HepG2 (cell line): ENCODE data around the gene PPP1R13L. TPM values are rescaled to one million over a fixed set of nuclear protein-coding genes. Genes with fewer than 3 reads are reported as not detected.

Experiments used
- ATAC-seq: fragments of 200-7000 bp; cut with Tn5 transposase; 3 replicates; pipeline ENCODE4 v1.9.1; 2020; ENCODE audit warnings: mild to moderate bottlenecking, moderate library complexity
- BruUV-seq: library from RNA; stranded (reverse); fragments of 400-500 nt; replicated peaks from 2 replicates; lab custom pipeline; 2021; lab: Mats Ljungman, UMichigan
- CTCF ChIA-PET: fragments of 300-600 bp; formaldehyde crosslinking; extraction: SDS; loops from one replicate; lab custom pipeline; 2021; ENCODE audit warnings: low total read pairs, inconsistent platforms, low intra/inter-chr PET ratio; lab: Yijun Ruan, JAX
- POLR2A ChIA-PET: fragments of 350-600 bp; sonication (Branson Sonifier 250); formaldehyde crosslinking; loops from one replicate; lab custom pipeline; 2020; ENCODE audit warnings: antibody characterized with exemption, inconsistent platforms; lab: Yijun Ruan, JAX
- DNase-seq: peaks from one replicate; pipeline ENCODE4 v3.0.0-alpha.2; 2015; ENCODE audit warnings: low spot score
- FAIRE-seq: peaks from 3 replicates; lab custom pipeline; 2011; peaks lifted over from hg19 to GRCh38; lab: Jason Lieb, UNC
- H2AFZ ChIP-seq: one replicate; pipeline ENCODE4 v1.6.1; 2011; ENCODE audit warnings: low read length, inconsistent platforms
- H3K27ac ChIP-seq: fragments of 300-600 bp; 3 replicates; pipeline ENCODE4 v1.8.0; 2011; ENCODE audit warnings: mixed run types, mild to moderate bottlenecking, mixed read lengths, low read length, inconsistent platforms; ENCODE audit not compliant: insufficient read depth; ENCODE audit errors: extremely low read length
- H3K27me3 ChIP-seq, 2 experiments: fragments of 200-600 bp in 1 of 2; 2 replicates in 1 of 2; 3 replicates in 1 of 2; pipeline versions ENCODE4 v1.6.0 to v1.8.0; 2011; ENCODE audit warnings: low read length in 2 of 2, mild to moderate bottlenecking in 2 of 2, moderate library complexity in 2 of 2, inconsistent platforms in 1 of 2; ENCODE audit not compliant: insufficient read depth in 2 of 2, control insufficient read depth in 1 of 2
- H3K36me3 ChIP-seq, 2 experiments: fragments of 200-600 bp in 1 of 2; replicated peaks in 1 of 2; 2 replicates in 1 of 2; 3 replicates in 1 of 2; pipeline versions ENCODE4 v1.5.1 to v1.8.0; 2011; ENCODE audit warnings: low read length in 2 of 2, inconsistent platforms in 1 of 2; ENCODE audit not compliant: insufficient read depth in 2 of 2, control insufficient read depth in 1 of 2
- H3K4me1 ChIP-seq: 2 replicates; pipeline ENCODE4 v1.5.1; 2012; ENCODE audit warnings: low read length, inconsistent platforms; ENCODE audit not compliant: insufficient read depth
- H3K4me2 ChIP-seq: 2 replicates; pipeline ENCODE4 v1.6.0; 2011; ENCODE audit warnings: low read depth, low read length, inconsistent platforms
- H3K4me3 ChIP-seq, 3 experiments: fragments of 200-600 bp in 1 of 3; sonication (generic), shearing (Covaris generic) in 1 of 3; replicated peaks in 1 of 3; 2 replicates each; pipeline ENCODE4 v1.5.1; 2011 to 2016; ENCODE audit warnings: low read length in 3 of 3, inconsistent platforms in 2 of 3, low read depth in 2 of 3, mild to moderate bottlenecking in 2 of 3, control low read depth in 1 of 3, mixed read lengths in 1 of 3; ENCODE audit not compliant: insufficient read depth in 1 of 3
- H3K79me2 ChIP-seq: one replicate; pipeline ENCODE4 v1.6.1; 2011; ENCODE audit warnings: low read length, inconsistent platforms; ENCODE audit not compliant: insufficient read depth
- H3K9ac ChIP-seq: 2 replicates; pipeline ENCODE4 v1.6.0; 2011; ENCODE audit warnings: mild to moderate bottlenecking, low read depth, low read length, inconsistent platforms; ENCODE audit not compliant: insufficient read depth
- H3K9me3 ChIP-seq: 2 replicates; pipeline ENCODE4 v1.5.1; 2012; ENCODE audit warnings: mild to moderate bottlenecking, low read length
- H4K20me1 ChIP-seq: 2 replicates; pipeline ENCODE4 v1.6.0; 2011; ENCODE audit warnings: inconsistent platforms, mild to moderate bottlenecking, low read length, moderate library complexity; ENCODE audit not compliant: insufficient read depth
- AGO2 ChIP-seq: fragments of 200-400 bp; formaldehyde crosslinking; optimal IDR thresholded peaks from 2 replicates; pipeline ENCODE3; 2017; ENCODE audit warnings: mild to moderate bottlenecking, low read depth, low read length, moderate library complexity
- CHD4 ChIP-seq: fragments of 200-600 bp; sonication (generic); IDR thresholded peaks from 2 replicates; pipeline ENCODE4 v1.7.0; 2017; ENCODE audit warnings: mild to moderate bottlenecking, low read length, borderline replicate concordance
- RCOR2 ChIP-seq: IDR thresholded peaks from 2 replicates; pipeline ENCODE4 v1.6.1; 2016; ENCODE audit warnings: missing biosample characterization, missing genetic modification reagents
- ZMYM3 ChIP-seq: sonication (generic); formaldehyde crosslinking; IDR thresholded peaks from 2 replicates; pipeline ENCODE4 v1.5.1; 2020; ENCODE audit warnings: mild to moderate bottlenecking, missing genetic modification reagents
- ZNF629 ChIP-seq: sonication (generic); formaldehyde crosslinking; conservative IDR thresholded peaks from 2 replicates; pipeline ENCODE4 v1.5.0; 2020; ENCODE audit warnings: missing genetic modification reagents
- ZNF891 ChIP-seq: sonication (generic); formaldehyde crosslinking; IDR thresholded peaks from 2 replicates; pipeline ENCODE4 v1.5.0; 2020; ENCODE audit warnings: mild to moderate bottlenecking, missing genetic modification reagents
- WGBS: methylation state at CpG from one replicate; pipeline ENCODE4 v1.1.6; 2017; ENCODE audit warnings: low lambda C conversion rate; 5-methylcytosine and 5-hydroxymethylcytosine counted together
- in situ Hi-C: cut with HindIII; loops from 2 replicates; pipeline ENCODE4 v1.10.0; 2017; ENCODE audit warnings: low pct_unique_long_range_greater_than_20kb; ENCODE audit not compliant: extremely low pct_ligation_motif_present
- intact Hi-C: fragments of 100-400 bp; cut with micrococcal nuclease; formaldehyde crosslinking; loops from one replicate; pipeline ENCODE4 v1.10.0; 2022; ENCODE audit not compliant: unreplicated experiment
- polyA plus RNA-seq, 8 experiments: library from polyadenylated mRNA; depleted of rRNA in 3 of 8; stranded (reverse) in 7 of 8; unstranded in 1 of 8; fragments of >200 nt; fragmentation: Illumina TruSeq in 4 of 8; extraction: Trizol in 4 of 8; gene quantifications; 2 replicates each; pipeline versions ENCODE4 v1.2.1 to v1.2.3, GENCODE V29; 2011 to 2016; ENCODE audit warnings: low read depth in 4 of 8, missing spikeins in 1 of 8, mixed read lengths in 1 of 8; ENCODE audit not compliant: insufficient read depth in 1 of 8
- total RNA-seq, 5 experiments: library from RNA; depleted of rRNA; stranded (reverse); fragments of >200 nt; fragmentation: Illumina TruSeq; extraction: Trizol; gene quantifications; 2 replicates each; pipeline ENCODE4 v1.2.3, GENCODE V29; 2016; ENCODE audit warnings: low read depth in 1 of 5
- TF ChIP-seq, protein P1 (sequence below): sonication (generic); formaldehyde crosslinking; IDR thresholded peaks from 2 replicates; pipeline ENCODE4 v1.4.0; 2020; ENCODE audit warnings: missing genetic modification reagents
- TF ChIP-seq, protein P2 (sequence below): sonication (generic); formaldehyde crosslinking; IDR thresholded peaks from 2 replicates; pipeline ENCODE4 v1.4.0; 2020; ENCODE audit warnings: missing genetic modification reagents, borderline replicate concordance

PPP1R13L gene
- total and polyA plus RNA-seq, 2 of the 13 experiments (the other 11 are each of a cell fraction or from before 2014, with no cell fraction given) = 1.3 to 6.6 TPM

DNA sequence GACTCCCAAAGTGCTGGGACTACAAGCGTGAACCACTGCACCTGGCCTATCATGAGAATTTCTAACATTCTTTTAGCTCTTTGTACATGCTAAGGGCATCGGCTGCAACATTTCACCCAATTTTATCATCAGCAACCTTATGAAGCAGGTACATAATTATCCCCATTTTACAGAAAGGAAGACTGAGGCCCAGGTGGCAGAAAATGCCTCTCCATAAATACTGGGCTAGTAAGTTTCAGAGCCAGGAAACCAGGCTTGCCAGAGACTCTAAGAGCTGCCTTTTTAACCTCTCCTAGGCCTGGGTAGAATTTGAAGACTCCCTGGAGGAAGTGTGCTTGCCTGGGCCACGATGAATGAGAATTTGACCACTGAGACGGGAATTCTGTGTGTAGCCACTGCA is 36.7 kb downstream of the PPP1R13L start:
- H3K27ac ChIP-seq = no peak overlapping the region
- BruUV-seq = no TSS peak
- H3K36me3 ChIP-seq = peaks cover 9 to 11% of the 10 kb centered on the region in 2 experiments; a peak in 4 of 5 replicates
- H2AFZ ChIP-seq = no peak overlapping the region
- 96% methylated on average over 4 of the region's 4 CpGs for WGBS
- ChIA-PET POLR2A (no interaction called here), CTCF (no interaction called here)
- in situ Hi-C loops = no loop called here
- TF ChIP-seq ZNF891 (no peak), ZMYM3 (CRISPR knock-in tag) (peak; percentile 81), ZNF629 (CRISPR knock-in tag) (peak; percentile 97), CHD4 (peak; percentile 90), RCOR2 (CRISPR knock-in tag) (0 out of 2 replicates have a peak, but pooled peaks have one; percentile 29)
- H4K20me1 ChIP-seq = peaks cover 4% of the 10 kb centered on the region; the same call in 1 of the 2 replicates
- no peak overlapping the region for H3K9ac ChIP-seq
- H3K27me3 ChIP-seq = no peaks in the 10 kb centered on the region
- no peak overlapping the region for H3K4me3 ChIP-seq
- intact Hi-C loops = no loop called here
- H3K4me2 ChIP-seq = no peak overlapping the region
- no peaks in the 10 kb centered on the region for H3K9me3 ChIP-seq
- DNase-seq (no peak), FAIRE-seq (no peak), ATAC-seq (no peak)
- peaks cover 31% of the 10 kb centered on the region for H3K4me1 ChIP-seq
- H3K79me2 ChIP-seq = peaks cover 8% of the 10 kb centered on the region

DNA sequence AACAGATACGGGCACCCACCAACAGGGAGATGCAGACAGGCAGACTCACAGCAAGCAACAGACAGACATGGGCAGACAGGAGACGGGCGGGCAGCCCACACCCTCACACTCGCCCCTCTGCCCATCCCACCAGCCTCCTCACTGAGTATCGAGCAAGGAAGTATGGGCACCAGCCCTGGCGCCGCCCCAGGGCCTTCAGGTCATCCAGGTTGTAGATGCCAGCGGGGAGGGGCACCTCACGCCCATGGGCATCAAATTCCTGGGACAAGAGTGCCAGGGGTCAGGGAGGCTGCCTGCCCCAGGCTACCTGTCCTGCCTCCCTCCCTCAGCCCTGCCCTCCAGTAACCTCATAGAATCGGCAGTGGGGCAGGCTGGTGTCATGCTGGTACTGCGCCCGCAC is 40.2 kb downstream of the PPP1R13L start:
- DNase-seq (no peak), FAIRE-seq (no peak), ATAC-seq (no peak)
- peak; percentile 28 for TF ChIP-seq AGO2
- TF ChIP-seq, protein P1, sequence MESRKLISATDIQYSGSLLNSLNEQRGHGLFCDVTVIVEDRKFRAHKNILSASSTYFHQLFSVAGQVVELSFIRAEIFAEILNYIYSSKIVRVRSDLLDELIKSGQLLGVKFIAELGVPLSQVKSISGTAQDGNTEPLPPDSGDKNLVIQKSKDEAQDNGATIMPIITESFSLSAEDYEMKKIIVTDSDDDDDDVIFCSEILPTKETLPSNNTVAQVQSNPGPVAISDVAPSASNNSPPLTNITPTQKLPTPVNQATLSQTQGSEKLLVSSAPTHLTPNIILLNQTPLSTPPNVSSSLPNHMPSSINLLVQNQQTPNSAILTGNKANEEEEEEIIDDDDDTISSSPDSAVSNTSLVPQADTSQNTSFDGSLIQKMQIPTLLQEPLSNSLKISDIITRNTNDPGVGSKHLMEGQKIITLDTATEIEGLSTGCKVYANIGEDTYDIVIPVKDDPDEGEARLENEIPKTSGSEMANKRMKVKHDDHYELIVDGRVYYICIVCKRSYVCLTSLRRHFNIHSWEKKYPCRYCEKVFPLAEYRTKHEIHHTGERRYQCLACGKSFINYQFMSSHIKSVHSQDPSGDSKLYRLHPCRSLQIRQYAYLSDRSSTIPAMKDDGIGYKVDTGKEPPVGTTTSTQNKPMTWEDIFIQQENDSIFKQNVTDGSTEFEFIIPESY (CRISPR knock-in tag) = no peak
- TF ChIP-seq, protein P2, sequence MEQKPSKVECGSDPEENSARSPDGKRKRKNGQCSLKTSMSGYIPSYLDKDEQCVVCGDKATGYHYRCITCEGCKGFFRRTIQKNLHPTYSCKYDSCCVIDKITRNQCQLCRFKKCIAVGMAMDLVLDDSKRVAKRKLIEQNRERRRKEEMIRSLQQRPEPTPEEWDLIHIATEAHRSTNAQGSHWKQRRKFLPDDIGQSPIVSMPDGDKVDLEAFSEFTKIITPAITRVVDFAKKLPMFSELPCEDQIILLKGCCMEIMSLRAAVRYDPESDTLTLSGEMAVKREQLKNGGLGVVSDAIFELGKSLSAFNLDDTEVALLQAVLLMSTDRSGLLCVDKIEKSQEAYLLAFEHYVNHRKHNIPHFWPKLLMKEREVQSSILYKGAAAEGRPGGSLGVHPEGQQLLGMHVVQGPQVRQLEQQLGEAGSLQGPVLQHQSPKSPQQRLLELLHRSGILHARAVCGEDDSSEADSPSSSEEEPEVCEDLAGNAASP (CRISPR knock-in tag) = no peak
- BruUV-seq = no TSS peak
- no peak overlapping the region for H3K27ac ChIP-seq
- no peak overlapping the region for H2AFZ ChIP-seq
- intact Hi-C loops (no loop called here), in situ Hi-C loops (no loop called here)
- no peak overlapping the region for H3K4me3 ChIP-seq
- H3K4me2 ChIP-seq = no peak overlapping the region
- peaks cover 16 to 30% of the 10 kb centered on the region in 2 experiments; a peak in 4 of 5 replicates for H3K36me3 ChIP-seq
- H4K20me1 ChIP-seq = peaks cover 4% of the 10 kb centered on the region; the same call in 1 of the 2 replicates
- CTCF ChIA-PET = no interaction called here
- POLR2A ChIA-PET = no interaction called here
- peaks cover 18% of the 10 kb centered on the region for H3K4me1 ChIP-seq
- H3K9me3 ChIP-seq = no peaks in the 10 kb centered on the region
- peaks cover 8% of the 10 kb centered on the region for H3K79me2 ChIP-seq
- 80% methylated on average over 1 of the region's 12 CpGs for WGBS
- no peak overlapping the region for H3K9ac ChIP-seq
- no peaks in the 10 kb centered on the region for H3K27me3 ChIP-seq
